K562 (cell line): ENCODE data around the gene PHF12. TPM values are rescaled to one million over a fixed set of nuclear protein-coding genes. Genes with fewer than 3 reads are reported as not detected.
A peak's percentile ranks its signal among the peaks of the same experiment; 100 is the strongest.

Experiments
- COPS2 ChIP-seq: fragments of 450-650 bp; conservative IDR thresholded peaks from 2 replicates; pipeline ENCODE4 v1.6.1; 2016; ENCODE audit warnings: mild to moderate bottlenecking, moderate library complexity
- ILK ChIP-seq: fragments of 450-650 bp; IDR thresholded peaks from 2 replicates; pipeline ENCODE4 v1.6.1; 2016; ENCODE audit warnings: missing genetic modification characterization, low read depth, mild to moderate bottlenecking, missing compliant biosample characterization, moderate library complexity, borderline replicate concordance
- KAT8 ChIP-seq: fragments of 450-650 bp; IDR thresholded peaks from 2 replicates; pipeline ENCODE4 v1.6.1; 2016; ENCODE audit warnings: low read depth, mild to moderate bottlenecking
- NFRKB ChIP-seq: fragments of 450-650 bp; IDR thresholded peaks from 2 replicates; pipeline ENCODE4 v1.6.1; 2016; ENCODE audit warnings: low read depth
- NR2C1 ChIP-seq, 2 experiments: fragments of 450-650 bp; IDR thresholded peaks; 2 replicates each; pipeline ENCODE4 v1.6.1; 2017; ENCODE audit warnings: mild to moderate bottlenecking in 2 of 2, antibody characterized with exemption in 1 of 2, inconsistent platforms in 1 of 2, missing compliant biosample characterization in 1 of 2, missing genetic modification characterization in 1 of 2
- PHF20 ChIP-seq: fragments of 450-650 bp; IDR thresholded peaks from 2 replicates; pipeline ENCODE4 v1.6.1; 2018; ENCODE audit not compliant: partially characterized antibody
- SMAD3 ChIP-seq: fragments of 450-650 bp; formaldehyde crosslinking; conservative IDR thresholded peaks from 2 replicates; pipeline ENCODE4 v1.4.0; 2020; ENCODE audit warnings: mild to moderate bottlenecking
- STAG1 ChIP-seq: sonication (generic); formaldehyde crosslinking; IDR thresholded peaks from 2 replicates; pipeline ENCODE4 v1.5.0; 2020; ENCODE audit warnings: missing genetic modification reagents, borderline replicate concordance
- STAT5A ChIP-seq: IDR thresholded peaks from 2 replicates; pipeline ENCODE4 v1.6.1; 2012; ENCODE audit warnings: low read length, inconsistent platforms, borderline replicate concordance
- TAF9B ChIP-seq: fragments of 450-650 bp; IDR thresholded peaks from 2 replicates; pipeline ENCODE4 v1.6.1; 2018; ENCODE audit warnings: mild to moderate bottlenecking; ENCODE audit not compliant: partially characterized antibody
- TCF7 ChIP-seq: sonication (generic); IDR thresholded peaks from 2 replicates; pipeline ENCODE4 v1.6.1; 2016; ENCODE audit warnings: antibody characterized with exemption, borderline replicate concordance
- TEAD1 ChIP-seq, 2 experiments: fragments of 450-650 bp in 1 of 2; sonication (generic) in 1 of 2; formaldehyde crosslinking; IDR thresholded peaks; 2 replicates each; pipeline versions ENCODE4 v1.4.0 to v1.8.0; 2020 to 2022; ENCODE audit warnings: mild to moderate bottlenecking in 2 of 2, missing genetic modification reagents in 1 of 2
- ZNF133 ChIP-seq: fragments of 250-450 bp; sonication (Bioruptor Pico); IDR thresholded peaks from 2 replicates; pipeline ENCODE4 v1.4.0; 2020; ENCODE audit warnings: mild to moderate bottlenecking
- polyA plus RNA-seq, 8 experiments: library from polyadenylated mRNA; depleted of rRNA in 4 of 8; stranded (reverse) in 5 of 8; unstranded in 3 of 8; fragments of >200 nt; fragmentation: Nextera tagmentation in 2 of 8; fragmentation: Illumina TruSeq in 1 of 8; extraction: Ambion mirVana in 2 of 8; extraction: Trizol in 1 of 8; gene quantifications; 2 replicates each; pipeline versions ENCODE4 v1.2.1 to v1.2.3, GENCODE V29; 2011 to 2014; ENCODE audit warnings: inconsistent platforms in 1 of 8, missing spikeins in 1 of 8
- total RNA-seq, 7 experiments: library from RNA; depleted of rRNA in 6 of 7; stranded (reverse); fragments of >200 nt in 6 of 7; fragmentation: Illumina TruSeq in 2 of 7; extraction: Trizol in 2 of 7; gene quantifications; 2 replicates each; pipeline versions ENCODE4 v1.2.1 to v1.2.3, GENCODE V29; 2011 to 2021; ENCODE audit warnings: low replicate concordance in 1 of 7
- TF ChIP-seq, protein P1 (sequence below): IDR thresholded peaks from 3 replicates; pipeline ENCODE4 v1.6.1; 2011; ENCODE audit warnings: borderline replicate concordance, mild to moderate bottlenecking; ENCODE audit not compliant: insufficient read length, insufficient read depth
- TF ChIP-seq, protein P2 (sequence below), 2 experiments: IDR thresholded peaks in 1 of 2; conservative IDR thresholded peaks in 1 of 2; 2 replicates each; pipeline ENCODE4 v1.6.1; 2016; ENCODE audit warnings: low read depth in 2 of 2, mild to moderate bottlenecking in 1 of 2, missing compliant biosample characterization in 1 of 2, missing genetic modification characterization in 1 of 2, moderate library complexity in 1 of 2
- TF ChIP-seq, protein P3 (sequence below): fragments of 200-800 bp; sonication (Bioruptor generic); IDR thresholded peaks from 2 replicates; pipeline ENCODE4 v1.6.1; 2017; ENCODE audit warnings: missing genetic modification characterization, missing compliant biosample characterization
- TF ChIP-seq, protein P4 (sequence below): fragments of 450-650 bp; formaldehyde crosslinking; IDR thresholded peaks from 2 replicates; pipeline ENCODE4 v1.4.0; 2022; ENCODE audit warnings: missing genetic modification characterization
- TF ChIP-seq, protein P5 (sequence below): fragments of 250-450 bp; sonication (Bioruptor Pico); IDR thresholded peaks from 2 replicates; pipeline ENCODE4 v1.5.0; 2022; ENCODE audit warnings: mild to moderate bottlenecking
- TF ChIP-seq, protein P6 (sequence below): fragments of 250-450 bp; sonication (Bioruptor Pico); IDR thresholded peaks from 2 replicates; pipeline ENCODE4 v1.8.0; 2022; ENCODE audit warnings: moderate library complexity, mild to moderate bottlenecking, inconsistent platforms

PHF12 gene
- total and polyA plus RNA-seq, 9 of the 15 experiments (the other 6 are each of a cell fraction or from before 2014, with no cell fraction given): 0.82 to 31.3 (median 13.5) TPM

DNA sequence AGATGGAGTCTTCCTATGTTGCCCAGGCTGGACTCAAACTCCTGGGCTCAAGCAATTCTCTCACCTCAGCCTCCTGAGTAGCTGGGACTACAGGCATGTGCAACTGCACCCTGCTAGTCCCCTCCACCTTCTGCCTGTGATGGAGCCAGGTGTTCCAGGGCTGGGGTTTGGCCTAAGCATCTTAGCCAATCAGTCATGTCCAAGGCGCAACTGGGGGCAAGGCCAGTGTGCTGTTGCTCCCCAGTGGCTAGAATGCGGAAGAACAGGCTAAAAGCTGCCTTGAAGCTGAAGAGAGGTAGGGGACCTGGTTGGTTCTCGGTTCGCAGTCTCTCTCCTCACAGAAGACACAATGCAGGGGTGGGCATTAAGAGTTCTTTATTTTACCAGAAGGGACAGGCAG is 72.3 kb downstream of the PHF12 start (continued):
- TF ChIP-seq, protein P1, sequence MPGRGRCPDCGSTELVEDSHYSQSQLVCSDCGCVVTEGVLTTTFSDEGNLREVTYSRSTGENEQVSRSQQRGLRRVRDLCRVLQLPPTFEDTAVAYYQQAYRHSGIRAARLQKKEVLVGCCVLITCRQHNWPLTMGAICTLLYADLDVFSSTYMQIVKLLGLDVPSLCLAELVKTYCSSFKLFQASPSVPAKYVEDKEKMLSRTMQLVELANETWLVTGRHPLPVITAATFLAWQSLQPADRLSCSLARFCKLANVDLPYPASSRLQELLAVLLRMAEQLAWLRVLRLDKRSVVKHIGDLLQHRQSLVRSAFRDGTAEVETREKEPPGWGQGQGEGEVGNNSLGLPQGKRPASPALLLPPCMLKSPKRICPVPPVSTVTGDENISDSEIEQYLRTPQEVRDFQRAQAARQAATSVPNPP: no peak
- TF ChIP-seq PHF20: no peak
- TF ChIP-seq, protein P2, sequence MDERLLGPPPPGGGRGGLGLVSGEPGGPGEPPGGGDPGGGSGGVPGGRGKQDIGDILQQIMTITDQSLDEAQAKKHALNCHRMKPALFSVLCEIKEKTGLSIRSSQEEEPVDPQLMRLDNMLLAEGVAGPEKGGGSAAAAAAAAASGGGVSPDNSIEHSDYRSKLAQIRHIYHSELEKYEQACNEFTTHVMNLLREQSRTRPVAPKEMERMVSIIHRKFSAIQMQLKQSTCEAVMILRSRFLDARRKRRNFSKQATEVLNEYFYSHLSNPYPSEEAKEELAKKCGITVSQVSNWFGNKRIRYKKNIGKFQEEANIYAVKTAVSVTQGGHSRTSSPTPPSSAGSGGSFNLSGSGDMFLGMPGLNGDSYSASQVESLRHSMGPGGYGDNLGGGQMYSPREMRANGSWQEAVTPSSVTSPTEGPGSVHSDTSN (CRISPR knock-in tag; IDR thresholded peaks at IDR 0.05; ENCODE audit: low read depth): no peak
- TF ChIP-seq, protein P2 (tag; conservative IDR thresholded peaks at IDR 0.05; ENCODE audit: low read depth): peak; percentile 41
- TF ChIP-seq COPS2: no peak
- TF ChIP-seq STAT5A: no peak
- TF ChIP-seq TCF7: no peak
- no peak for TF ChIP-seq ILK (tag)
- TF ChIP-seq, protein P3, sequence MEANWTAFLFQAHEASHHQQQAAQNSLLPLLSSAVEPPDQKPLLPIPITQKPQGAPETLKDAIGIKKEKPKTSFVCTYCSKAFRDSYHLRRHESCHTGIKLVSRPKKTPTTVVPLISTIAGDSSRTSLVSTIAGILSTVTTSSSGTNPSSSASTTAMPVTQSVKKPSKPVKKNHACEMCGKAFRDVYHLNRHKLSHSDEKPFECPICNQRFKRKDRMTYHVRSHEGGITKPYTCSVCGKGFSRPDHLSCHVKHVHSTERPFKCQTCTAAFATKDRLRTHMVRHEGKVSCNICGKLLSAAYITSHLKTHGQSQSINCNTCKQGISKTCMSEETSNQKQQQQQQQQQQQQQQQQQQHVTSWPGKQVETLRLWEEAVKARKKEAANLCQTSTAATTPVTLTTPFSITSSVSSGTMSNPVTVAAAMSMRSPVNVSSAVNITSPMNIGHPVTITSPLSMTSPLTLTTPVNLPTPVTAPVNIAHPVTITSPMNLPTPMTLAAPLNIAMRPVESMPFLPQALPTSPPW: no peak
- TF ChIP-seq, protein P4, sequence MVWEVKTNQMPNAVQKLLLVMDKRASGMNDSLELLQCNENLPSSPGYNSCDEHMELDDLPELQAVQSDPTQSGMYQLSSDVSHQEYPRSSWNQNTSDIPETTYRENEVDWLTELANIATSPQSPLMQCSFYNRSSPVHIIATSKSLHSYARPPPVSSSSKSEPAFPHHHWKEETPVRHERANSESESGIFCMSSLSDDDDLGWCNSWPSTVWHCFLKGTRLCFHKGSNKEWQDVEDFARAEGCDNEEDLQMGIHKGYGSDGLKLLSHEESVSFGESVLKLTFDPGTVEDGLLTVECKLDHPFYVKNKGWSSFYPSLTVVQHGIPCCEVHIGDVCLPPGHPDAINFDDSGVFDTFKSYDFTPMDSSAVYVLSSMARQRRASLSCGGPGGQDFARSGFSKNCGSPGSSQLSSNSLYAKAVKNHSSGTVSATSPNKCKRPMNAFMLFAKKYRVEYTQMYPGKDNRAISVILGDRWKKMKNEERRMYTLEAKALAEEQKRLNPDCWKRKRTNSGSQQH (CRISPR knock-in tag): no peak
- TF ChIP-seq NR2C1 (IDR thresholded peaks at IDR 0.05): no peak
- TF ChIP-seq NR2C1 (tag; IDR thresholded peaks at IDR 0.05): no peak
- peak; percentile 82 to 99; a peak in 3 of 4 replicates for TF ChIP-seq TEAD1 (CRISPR knock-in tag; IDR thresholded peaks at IDR 0.05)
- TF ChIP-seq KAT8: no peak
- peak; percentile 42; the same call in 1 of the 2 replicates for TF ChIP-seq STAG1
- TF ChIP-seq NFRKB: no peak
- TF ChIP-seq SMAD3 (CRISPR knock-in tag): no peak
- TF ChIP-seq, protein P5, sequence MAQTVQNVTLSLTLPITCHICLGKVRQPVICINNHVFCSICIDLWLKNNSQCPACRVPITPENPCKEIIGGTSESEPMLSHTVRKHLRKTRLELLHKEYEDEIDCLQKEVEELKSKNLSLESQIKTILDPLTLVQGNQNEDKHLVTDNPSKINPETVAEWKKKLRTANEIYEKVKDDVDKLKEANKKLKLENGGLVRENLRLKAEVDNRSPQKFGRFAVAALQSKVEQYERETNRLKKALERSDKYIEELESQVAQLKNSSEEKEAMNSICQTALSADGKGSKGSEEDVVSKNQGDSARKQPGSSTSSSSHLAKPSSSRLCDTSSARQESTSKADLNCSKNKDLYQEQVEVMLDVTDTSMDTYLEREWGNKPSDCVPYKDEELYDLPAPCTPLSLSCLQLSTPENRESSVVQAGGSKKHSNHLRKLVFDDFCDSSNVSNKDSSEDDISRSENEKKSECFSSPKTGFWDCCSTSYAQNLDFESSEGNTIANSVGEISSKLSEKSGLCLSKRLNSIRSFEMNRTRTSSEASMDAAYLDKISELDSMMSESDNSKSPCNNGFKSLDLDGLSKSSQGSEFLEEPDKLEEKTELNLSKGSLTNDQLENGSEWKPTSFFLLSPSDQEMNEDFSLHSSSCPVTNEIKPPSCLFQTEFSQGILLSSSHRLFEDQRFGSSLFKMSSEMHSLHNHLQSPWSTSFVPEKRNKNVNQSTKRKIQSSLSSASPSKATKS: no peak
- TF ChIP-seq ZNF133 (CRISPR knock-in tag): no peak
- no peak for TF ChIP-seq TAF9B
- TF ChIP-seq, protein P6, sequence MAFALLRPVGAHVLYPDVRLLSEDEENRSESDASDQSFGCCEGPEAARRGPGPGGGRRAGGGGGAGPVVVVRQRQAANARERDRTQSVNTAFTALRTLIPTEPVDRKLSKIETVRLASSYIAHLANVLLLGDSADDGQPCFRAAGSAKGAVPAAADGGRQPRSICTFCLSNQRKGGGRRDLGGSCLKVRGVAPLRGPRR (CRISPR knock-in tag): peak; percentile 72; the same call in 1 of the 2 replicates
